Measurements from ENCODE around the gene FKRP.
"Not testable (repeated sequence)": the region's sequence is repeated elsewhere in the genome, so short reads cannot be mapped to it uniquely, and the experiment has no call there.

The FKRP gene

GRCh38 chr19:46745521-46746280, at the start of gene FKRP:
Gene FKRP (plus strand): TSS chr19:46746057. CDS start chr19:46755451, 9,394 bp downstream.
- FAIRE-seq = no peak
- DNase-seq (ENCODE audit: insufficient read length, low spot score) = no peak

- FAIRE-seq (no peak), DNase-seq (ENCODE audit: insufficient read length, low spot score) (no peak)
Measured at GRCh38 chr19:46696866-46697203, 49.0 kb upstream of the FKRP start.

GRCh38 chr19:46697204-46697960, 48.5 kb upstream of the FKRP start:
- DNase-seq (ENCODE audit: insufficient read length, low spot score) (no peak), FAIRE-seq (no peak)

- FAIRE-seq (no peak), DNase-seq (ENCODE audit: insufficient read length, low spot score) (no peak)
Measured at GRCh38 chr19:46698395-46699321, 47.2 kb upstream of the FKRP start.

- DNase-seq (ENCODE audit: insufficient read length, low spot score) = no peak
- FAIRE-seq = no peak
Measured at GRCh38 chr19:46700704-46701103, 45.2 kb upstream of the FKRP start.

GRCh38 chr19:46704379-46705076, 41.3 kb upstream of the FKRP start:
- peak; percentile 31 for FAIRE-seq

GRCh38 chr19:46710687-46711086, 35.2 kb upstream of the FKRP start:
- FAIRE-seq (no peak), DNase-seq (ENCODE audit: insufficient read length, low spot score) (no peak)

More at GRCh38 chr19:46704379-46705076, 41.3 kb upstream of the FKRP start:
- DNase-seq (ENCODE audit: insufficient read length, low spot score) = peak; percentile 86

- FAIRE-seq; DNase-seq (ENCODE audit: insufficient read length, low spot score): not testable (repeated sequence)
Measured at GRCh38 chr19:46712768-46713338, 33.0 kb upstream of the FKRP start.

- DNase-seq (ENCODE audit: insufficient read length, low spot score) = peak; percentile 72
- FAIRE-seq = peak; percentile 57
Measured at GRCh38 chr19:46713781-46714443, 31.9 kb upstream of the FKRP start.

- FAIRE-seq (peak; percentile 77), DNase-seq (ENCODE audit: insufficient read length, low spot score) (peak; percentile 79)
Measured at GRCh38 chr19:46714444-46715106, 31.3 kb upstream of the FKRP start.

GRCh38 chr19:46715620-46715974, 30.3 kb upstream of the FKRP start:
- DNase-seq (ENCODE audit: insufficient read length, low spot score) = no peak
- FAIRE-seq = peak; percentile 14

- FAIRE-seq (no peak), DNase-seq (ENCODE audit: insufficient read length, low spot score) (no peak)
Measured at GRCh38 chr19:46715975-46716671, 29.7 kb upstream of the FKRP start.

- no peak for DNase-seq (ENCODE audit: insufficient read length, low spot score)
- FAIRE-seq = peak; percentile 53
Measured at GRCh38 chr19:46716672-46717033, 29.2 kb upstream of the FKRP start.

GRCh38 chr19:46717034-46717715, 28.7 kb upstream of the FKRP start, which contains the start of gene PRKD2:
Gene PRKD2 (minus strand): TSS chr19:46717114. CDS start chr19:46716370, 744 bp downstream.
- FAIRE-seq (peak; percentile 56), DNase-seq (ENCODE audit: insufficient read length, low spot score) (peak; percentile 73)

GRCh38 chr19:46717716-46718143, 28.1 kb upstream of the FKRP start:
- FAIRE-seq = peak; percentile 26

GRCh38 chr19:46718157-46718933, 27.5 kb upstream of the FKRP start:
- FAIRE-seq (peak; percentile 99), DNase-seq (ENCODE audit: insufficient read length, low spot score) (peak; percentile 70)

More at GRCh38 chr19:46717716-46718143, 28.1 kb upstream of the FKRP start:
- no peak for DNase-seq (ENCODE audit: insufficient read length, low spot score)

All from GM19239 (cell line).